ENCODE results near the gene OSBPL10.

Gene OSBPL10

GRCh38 chr3:31945738-31946052, 35.4 kb downstream of the OSBPL10 start:
- TF ChIP-seq, protein P1, sequence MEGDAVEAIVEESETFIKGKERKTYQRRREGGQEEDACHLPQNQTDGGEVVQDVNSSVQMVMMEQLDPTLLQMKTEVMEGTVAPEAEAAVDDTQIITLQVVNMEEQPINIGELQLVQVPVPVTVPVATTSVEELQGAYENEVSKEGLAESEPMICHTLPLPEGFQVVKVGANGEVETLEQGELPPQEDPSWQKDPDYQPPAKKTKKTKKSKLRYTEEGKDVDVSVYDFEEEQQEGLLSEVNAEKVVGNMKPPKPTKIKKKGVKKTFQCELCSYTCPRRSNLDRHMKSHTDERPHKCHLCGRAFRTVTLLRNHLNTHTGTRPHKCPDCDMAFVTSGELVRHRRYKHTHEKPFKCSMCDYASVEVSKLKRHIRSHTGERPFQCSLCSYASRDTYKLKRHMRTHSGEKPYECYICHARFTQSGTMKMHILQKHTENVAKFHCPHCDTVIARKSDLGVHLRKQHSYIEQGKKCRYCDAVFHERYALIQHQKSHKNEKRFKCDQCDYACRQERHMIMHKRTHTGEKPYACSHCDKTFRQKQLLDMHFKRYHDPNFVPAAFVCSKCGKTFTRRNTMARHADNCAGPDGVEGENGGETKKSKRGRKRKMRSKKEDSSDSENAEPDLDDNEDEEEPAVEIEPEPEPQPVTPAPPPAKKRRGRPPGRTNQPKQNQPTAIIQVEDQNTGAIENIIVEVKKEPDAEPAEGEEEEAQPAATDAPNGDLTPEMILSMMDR (IDR thresholded peaks at IDR 0.05; ENCODE audit: extremely low read depth, insufficient read depth, missing control alignments), result no peak
- in situ Hi-C loops (cut with MboI; ENCODE audit: low pct_unique_long_range_greater_than_20kb, low sequenced_read_pairs, unreplicated experiment), result no loop called here
- no peak for DNase-seq (ENCODE audit: low spot score)

DNA sequence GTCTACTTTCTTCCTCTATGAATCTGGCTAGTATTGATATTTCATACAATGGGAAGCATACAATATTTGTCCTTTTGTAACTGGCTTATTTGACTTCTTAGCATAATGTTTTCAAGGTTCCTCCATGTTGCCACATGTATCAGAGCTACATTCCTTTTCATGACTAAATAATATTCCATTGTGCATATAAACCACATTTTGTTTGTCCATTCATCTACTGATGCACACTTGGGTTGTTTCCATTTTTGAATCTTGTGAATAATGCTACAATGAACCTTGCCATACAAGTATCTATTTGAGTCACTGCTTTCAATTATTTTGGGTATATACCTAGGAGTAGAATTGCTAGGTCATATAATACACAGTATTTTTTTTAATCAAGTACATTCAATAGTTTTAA, 38.0 kb downstream of the OSBPL10 start:
- in situ Hi-C loops (cut with MboI; ENCODE audit: low pct_unique_long_range_greater_than_20kb, low sequenced_read_pairs, unreplicated experiment), result no loop called here
- DNase-seq (ENCODE audit: low spot score), result no peak

DNA sequence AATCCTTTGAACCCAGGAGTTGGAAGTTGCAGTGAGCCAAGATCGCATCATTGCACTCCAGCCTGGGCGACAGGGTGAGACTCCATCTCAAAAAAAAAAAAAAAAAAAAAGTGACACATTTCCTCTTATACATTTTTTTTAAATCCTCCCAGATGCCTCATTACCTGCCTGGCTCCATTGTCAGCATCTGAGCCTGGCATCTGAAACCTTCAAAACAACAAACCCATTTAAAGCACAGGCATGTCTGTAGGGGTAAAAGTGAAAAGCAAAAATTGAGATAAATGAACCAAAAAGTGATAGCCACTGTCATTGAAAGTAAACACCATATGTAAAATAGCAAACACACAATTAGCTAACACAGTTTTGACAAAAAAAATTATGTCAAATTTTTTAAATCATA, 38.6 kb downstream of the OSBPL10 start:
- DNase-seq (ENCODE audit: low spot score), result no peak
- TF ChIP-seq, protein P1 (IDR thresholded peaks at IDR 0.05; ENCODE audit: extremely low read depth, insufficient read depth, missing control alignments), result no peak
- in situ Hi-C loops (cut with MboI; ENCODE audit: low pct_unique_long_range_greater_than_20kb, low sequenced_read_pairs, unreplicated experiment), result no loop called here

More for the DNA sequence above, 38.0 kb downstream of the OSBPL10 start:
- TF ChIP-seq, protein P1 (IDR thresholded peaks at IDR 0.05; ENCODE audit: extremely low read depth, insufficient read depth, missing control alignments), result no peak

DNA sequence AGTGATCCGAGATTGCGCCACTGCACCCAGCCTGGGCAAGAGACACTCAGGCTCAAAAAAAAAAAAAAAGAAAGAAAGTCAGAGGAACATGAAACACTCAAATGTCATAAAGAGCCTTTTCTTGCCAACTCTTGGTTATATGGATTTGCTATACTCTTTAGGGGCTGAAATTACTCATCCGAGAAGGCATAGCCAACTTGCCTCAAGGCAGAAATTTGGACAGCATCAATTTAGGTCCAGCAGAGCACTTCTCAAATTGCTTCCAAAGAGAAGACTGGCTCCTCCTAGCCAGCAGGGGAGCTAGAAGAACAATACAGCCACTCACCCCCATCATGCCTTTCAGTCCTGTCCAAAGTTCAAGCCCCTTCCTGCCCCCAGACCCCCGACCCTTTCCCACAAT, 43.8 kb downstream of the OSBPL10 start:
- in situ Hi-C loops (cut with MboI; ENCODE audit: low pct_unique_long_range_greater_than_20kb, low sequenced_read_pairs, unreplicated experiment), result no loop called here
- no peak for DNase-seq (ENCODE audit: low spot score)
- TF ChIP-seq, protein P1 (IDR thresholded peaks at IDR 0.05; ENCODE audit: extremely low read depth, insufficient read depth, missing control alignments), result no peak

DNA sequence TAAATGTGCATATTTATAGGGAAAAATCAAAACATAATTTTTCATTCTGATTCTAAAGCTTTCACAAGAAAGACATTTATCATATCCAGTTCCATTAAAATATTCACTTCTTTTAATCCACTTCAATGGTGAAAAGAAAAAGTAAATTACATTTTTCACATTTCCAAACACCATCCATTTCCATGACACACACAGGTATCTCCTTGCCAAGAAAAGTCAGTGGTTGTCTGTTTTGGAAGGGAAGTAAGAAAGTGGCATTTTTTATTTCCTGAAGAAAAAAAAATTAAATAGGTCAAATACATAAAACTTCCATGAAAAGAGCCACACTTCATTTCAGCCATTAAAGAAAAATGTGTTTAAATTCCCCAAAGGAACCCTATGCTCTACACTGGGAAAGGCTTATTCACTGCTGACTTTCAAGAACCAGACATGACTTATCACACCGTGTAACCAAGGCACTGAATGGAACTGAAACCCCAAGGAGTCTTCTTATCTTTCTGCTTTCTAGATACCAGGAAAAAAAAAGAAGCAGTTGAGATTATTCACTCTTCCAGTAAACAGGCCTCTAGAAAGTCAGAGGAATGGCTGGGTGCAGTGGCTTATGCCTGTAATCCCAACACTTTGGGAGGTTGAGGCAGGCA, 44.5 kb downstream of the OSBPL10 start:
- TF ChIP-seq, protein P1 (IDR thresholded peaks at IDR 0.05; ENCODE audit: extremely low read depth, insufficient read depth, missing control alignments), result no peak
- in situ Hi-C loops (cut with MboI; ENCODE audit: low pct_unique_long_range_greater_than_20kb, low sequenced_read_pairs, unreplicated experiment), result no loop called here
- DNase-seq (ENCODE audit: low spot score), result no peak

- TF ChIP-seq, protein P1 (IDR thresholded peaks at IDR 0.05; ENCODE audit: extremely low read depth, insufficient read depth, missing control alignments), result no peak
- DNase-seq (ENCODE audit: low spot score), result no peak
- in situ Hi-C loops (cut with MboI; ENCODE audit: low pct_unique_long_range_greater_than_20kb, low sequenced_read_pairs, unreplicated experiment), result no loop called here
These were observed 46.2 kb downstream of the OSBPL10 start for GRCh38 chr3:31934866-31935265.

DNA sequence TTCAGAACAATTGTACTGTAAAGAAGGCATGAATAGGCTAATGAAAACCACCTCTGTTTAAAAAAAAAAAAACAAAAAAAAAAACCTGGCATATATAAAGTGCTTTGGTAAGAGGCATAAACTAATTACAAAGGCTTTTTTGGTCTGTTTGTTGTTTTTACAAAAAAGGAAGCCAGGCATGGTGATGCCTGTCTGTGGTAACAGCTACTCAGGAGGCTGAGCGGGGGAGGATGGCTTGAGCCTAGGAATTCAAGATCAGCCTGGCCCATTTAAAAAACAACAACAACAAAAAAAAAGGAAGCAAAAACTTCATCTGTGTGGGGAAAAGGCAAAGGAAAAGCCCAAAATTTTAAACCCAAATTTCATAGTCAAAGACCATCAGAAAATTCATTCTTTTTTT, 47.0 kb downstream of the OSBPL10 start:
- no peak for DNase-seq (ENCODE audit: low spot score)
- TF ChIP-seq, protein P1 (IDR thresholded peaks at IDR 0.05; ENCODE audit: extremely low read depth, insufficient read depth, missing control alignments), result no peak
- in situ Hi-C loops (cut with MboI; ENCODE audit: low pct_unique_long_range_greater_than_20kb, low sequenced_read_pairs, unreplicated experiment), result no loop called here

Measured in GM13977 (cell line).